Thyroid gland (tissue), 4 donors: ENCODE data around the gene SLC8A1.

Source experiments
- CTCF ChIP-seq, 6 experiments: fragments of 200-600 bp in 3 of 6; fragments of 450-650 bp in 3 of 6; sonication (generic) in 3 of 6; IDR thresholded peaks; one replicate each; pipeline ENCODE4 v1.5.1; 2016 to 2019; ENCODE audit warnings: antibody characterized with exemption in 6 of 6, mild to moderate bottlenecking in 2 of 6, inconsistent platforms in 1 of 6, moderate library complexity in 1 of 6
- POLR2A ChIP-seq, 2 donors: fragments of 450-650 bp; IDR thresholded peaks; one replicate each; pipeline ENCODE4 v1.6.1; 2017; ENCODE audit warnings: antibody characterized with exemption in 2 of 2, mild to moderate bottlenecking in 2 of 2, moderate library complexity in 1 of 2

GRCh38 chr2:40372283-40372985 lies 79.5 kb downstream of the SLC8A1 start:
- no peak for TF ChIP-seq CTCF (IDR thresholded peaks at IDR 0.05)
- no peak for TF ChIP-seq POLR2A (IDR thresholded peaks at IDR 0.05)
